GM20000 (cell line): ENCODE measurements around the gene PRDM16.

Source experiments
- DNase-seq: peaks from one replicate; pipeline ENCODE4 v3.0.0; 2012; ENCODE audit warnings: low spot score
- CTCF ChIP-seq: IDR thresholded peaks from 2 replicates; pipeline ENCODE4 v1.5.1; 2012; ENCODE audit warnings: mild to moderate bottlenecking, control low read depth; ENCODE audit errors: extremely low read depth, missing control alignments

PRDM16 gene

GRCh38 chr1:3433596-3434320 lies 364.8 kb downstream of the PRDM16 start:
- no peak for TF ChIP-seq CTCF
- no peak for DNase-seq

- TF ChIP-seq CTCF = no peak
- DNase-seq = no peak
Observed at GRCh38 chr1:3434406-3435110, 365.6 kb downstream of the PRDM16 start.

GRCh38 chr1:3435666-3436065 lies 366.7 kb downstream of the PRDM16 start:
- no peak for TF ChIP-seq CTCF
- DNase-seq = no peak

- TF ChIP-seq CTCF = no peak
- no peak for DNase-seq
Observed at GRCh38 chr1:3436451-3436850, 367.4 kb downstream of the PRDM16 start.

GRCh38 chr1:3436901-3437300 lies 367.9 kb downstream of the PRDM16 start:
- no peak for TF ChIP-seq CTCF

GRCh38 chr1:3438661-3439180 lies 369.7 kb downstream of the PRDM16 start:
- TF ChIP-seq CTCF = no peak
- DNase-seq = no peak

More at GRCh38 chr1:3436901-3437300, 367.9 kb downstream of the PRDM16 start:
- no peak for DNase-seq
